ENCODE results near the gene SHROOM3.
"Not testable (repeated sequence)": the region's sequence is repeated elsewhere in the genome, so short reads cannot be mapped to it uniquely, and the experiment has no call there.

Gene SHROOM3

GRCh38 chr4:76703676-76704075 lies 268.6 kb downstream of the SHROOM3 start:
- DNase-seq = no peak

GRCh38 chr4:76704133-76704881 lies 269.3 kb downstream of the SHROOM3 start:
- DNase-seq = no peak

GRCh38 chr4:76705472-76705871 lies 270.4 kb downstream of the SHROOM3 start:
- no peak for DNase-seq

- no peak for DNase-seq
Observed at GRCh38 chr4:76706581-76706980, 271.6 kb downstream of the SHROOM3 start.

GRCh38 chr4:76708971-76709771 lies 274.1 kb downstream of the SHROOM3 start:
- DNase-seq = no peak

GRCh38 chr4:76709772-76710090 lies 274.7 kb downstream of the SHROOM3 start:
- no peak for DNase-seq

GRCh38 chr4:76712564-76712963 lies 277.5 kb downstream of the SHROOM3 start:
- no peak for DNase-seq

- no peak for DNase-seq
Observed at GRCh38 chr4:76714226-76714625, 279.2 kb downstream of the SHROOM3 start.

- no peak for DNase-seq
Observed at GRCh38 chr4:76716020-76716419, 281.0 kb downstream of the SHROOM3 start.

GRCh38 chr4:76716658-76717057 lies 281.6 kb downstream of the SHROOM3 start:
- DNase-seq = no peak

GRCh38 chr4:76717431-76717830 lies 282.4 kb downstream of the SHROOM3 start:
- DNase-seq = no peak

GRCh38 chr4:76718021-76718420 lies 283.0 kb downstream of the SHROOM3 start:
- no peak for DNase-seq

- DNase-seq = no peak
Observed at GRCh38 chr4:76718831-76719230, 283.8 kb downstream of the SHROOM3 start.

GRCh38 chr4:76720121-76720520 lies 285.1 kb downstream of the SHROOM3 start:
- no peak for DNase-seq

GRCh38 chr4:76722146-76722545 lies 287.1 kb downstream of the SHROOM3 start:
- not testable (repeated sequence) for DNase-seq

- DNase-seq = no peak
Observed at GRCh38 chr4:76722838-76723237, 287.8 kb downstream of the SHROOM3 start.

GRCh38 chr4:76723373-76723772 lies 288.3 kb downstream of the SHROOM3 start:
- DNase-seq = no peak

GRCh38 chr4:76723924-76724323 lies 288.9 kb downstream of the SHROOM3 start:
- no peak for DNase-seq

GRCh38 chr4:76725039-76725438 lies 290.0 kb downstream of the SHROOM3 start:
- DNase-seq = no peak

- DNase-seq = no peak
Observed at GRCh38 chr4:76726176-76726575, 291.1 kb downstream of the SHROOM3 start.

GRCh38 chr4:76726631-76727030 lies 291.6 kb downstream of the SHROOM3 start:
- DNase-seq = no peak

GRCh38 chr4:76727934-76728333 lies 292.9 kb downstream of the SHROOM3 start:
- not testable (repeated sequence) for DNase-seq

GRCh38 chr4:76729460-76729859 lies 294.4 kb downstream of the SHROOM3 start:
- no peak for DNase-seq

GRCh38 chr4:76729980-76730379 lies 295.0 kb downstream of the SHROOM3 start:
- no peak for DNase-seq
